ENCODE measurements around the gene CFAP157. TPM values are rescaled to one million over a fixed set of nuclear protein-coding genes. Genes with fewer than 3 reads are reported as not detected.

CFAP157 gene
- total RNA-seq, 1 donor from 2014 or later, result not detected

GRCh38 chr9:127703289-127703946 lies 3.4 kb upstream of the CFAP157 start:
- Histone ChIP-seq H3K4me3 (no peak overlapping the region), H3K9me3 (no peaks in the 10 kb centered on the region), H3K27ac (no peak overlapping the region), H3K4me1 (peaks cover 9% of the 10 kb centered on the region), H3K36me3 (no peaks in the 10 kb centered on the region), H3K27me3 (no peaks in the 10 kb centered on the region)
- DNase-seq (ENCODE audit: extremely low spot score in 2 of 2), result no peak
- TF ChIP-seq, protein P1, sequence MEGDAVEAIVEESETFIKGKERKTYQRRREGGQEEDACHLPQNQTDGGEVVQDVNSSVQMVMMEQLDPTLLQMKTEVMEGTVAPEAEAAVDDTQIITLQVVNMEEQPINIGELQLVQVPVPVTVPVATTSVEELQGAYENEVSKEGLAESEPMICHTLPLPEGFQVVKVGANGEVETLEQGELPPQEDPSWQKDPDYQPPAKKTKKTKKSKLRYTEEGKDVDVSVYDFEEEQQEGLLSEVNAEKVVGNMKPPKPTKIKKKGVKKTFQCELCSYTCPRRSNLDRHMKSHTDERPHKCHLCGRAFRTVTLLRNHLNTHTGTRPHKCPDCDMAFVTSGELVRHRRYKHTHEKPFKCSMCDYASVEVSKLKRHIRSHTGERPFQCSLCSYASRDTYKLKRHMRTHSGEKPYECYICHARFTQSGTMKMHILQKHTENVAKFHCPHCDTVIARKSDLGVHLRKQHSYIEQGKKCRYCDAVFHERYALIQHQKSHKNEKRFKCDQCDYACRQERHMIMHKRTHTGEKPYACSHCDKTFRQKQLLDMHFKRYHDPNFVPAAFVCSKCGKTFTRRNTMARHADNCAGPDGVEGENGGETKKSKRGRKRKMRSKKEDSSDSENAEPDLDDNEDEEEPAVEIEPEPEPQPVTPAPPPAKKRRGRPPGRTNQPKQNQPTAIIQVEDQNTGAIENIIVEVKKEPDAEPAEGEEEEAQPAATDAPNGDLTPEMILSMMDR (IDR thresholded peaks at IDR 0.05), result no peak
- no peak for TF ChIP-seq POLR2AphosphoS5 (IDR thresholded peaks at IDR 0.05; ENCODE audit: insufficient read depth in 1 of 2, low read depth in 1 of 2)
- no peak for TF ChIP-seq POLR2A (IDR thresholded peaks at IDR 0.05)
- intact Hi-C loops (cut with DNase I), result no loop called here

DNA sequence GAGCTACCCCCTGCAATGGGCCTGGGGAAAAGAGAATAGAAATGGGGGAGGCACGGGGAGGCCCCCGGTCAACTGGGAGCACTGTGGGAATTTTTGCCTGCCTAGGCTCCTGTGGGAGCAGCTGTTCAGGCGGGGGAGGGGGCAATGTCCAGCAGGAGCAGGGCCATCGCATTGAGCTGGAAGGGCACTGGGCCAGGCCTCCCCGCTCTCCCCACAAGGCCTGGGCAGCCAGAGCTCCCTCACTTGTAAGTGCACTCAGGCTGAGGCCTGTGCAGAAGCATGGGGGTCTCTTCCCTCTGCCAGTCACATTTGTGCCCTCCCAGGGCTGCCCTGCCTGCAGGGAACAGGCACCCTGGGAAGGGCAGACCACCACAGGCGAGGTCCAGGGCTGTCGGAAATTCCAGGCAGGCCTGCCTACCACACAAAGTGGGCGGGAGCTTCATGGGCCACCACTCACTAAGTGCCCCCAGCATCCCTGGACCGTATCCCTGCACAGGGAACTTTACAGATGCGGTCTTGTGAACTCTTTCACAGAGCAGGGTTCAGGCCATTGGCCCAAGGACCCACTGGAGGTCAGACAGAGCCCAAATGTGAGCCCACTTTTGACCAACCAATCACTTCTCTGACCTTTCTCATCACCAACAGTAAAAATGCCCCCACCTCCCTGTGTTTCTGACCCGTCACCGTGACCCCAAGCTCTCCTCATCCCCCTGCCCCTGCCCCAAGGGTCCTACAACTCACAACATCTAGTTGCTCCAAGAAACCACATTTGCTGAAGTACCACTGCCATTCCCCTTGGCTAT lies 1.0 kb upstream of the CFAP157 start:
- no peak for DNase-seq (ENCODE audit: extremely low spot score in 2 of 2)
- intact Hi-C loops (cut with DNase I), result no loop called here
- Histone ChIP-seq H3K36me3 (no peaks in the 10 kb centered on the region), H3K4me1 (no peaks in the 10 kb centered on the region), H3K4me3 (no peak overlapping the region), H3K27ac (no peak overlapping the region), H3K9me3 (no peaks in the 10 kb centered on the region), H3K27me3 (no peaks in the 10 kb centered on the region)
- TF ChIP-seq, protein P1 (IDR thresholded peaks at IDR 0.05), result no peak
- TF ChIP-seq POLR2AphosphoS5 (IDR thresholded peaks at IDR 0.05; ENCODE audit: insufficient read depth in 1 of 2, low read depth in 1 of 2), result no peak
- TF ChIP-seq POLR2A (IDR thresholded peaks at IDR 0.05), result no peak

GRCh38 chr9:127707766-127708165 lies 978 bp downstream of the CFAP157 start:
- H3K9me3 ChIP-seq, result no peaks in the 10 kb centered on the region
- no peak for DNase-seq (ENCODE audit: extremely low spot score in 2 of 2)
- no peaks in the 10 kb centered on the region for H3K36me3 ChIP-seq
- no peaks in the 10 kb centered on the region for H3K4me1 ChIP-seq
- H3K4me3 ChIP-seq, result no peak overlapping the region
- H3K27me3 ChIP-seq, result no peaks in the 10 kb centered on the region
- intact Hi-C loops (cut with DNase I), result no loop called here
- no peak for TF ChIP-seq POLR2A (IDR thresholded peaks at IDR 0.05)
- TF ChIP-seq, protein P1 (IDR thresholded peaks at IDR 0.05), result no peak
- H3K27ac ChIP-seq, result no peak overlapping the region

- no peaks in the 10 kb centered on the region for H3K27me3 ChIP-seq
- H3K4me3 ChIP-seq, result no peak overlapping the region
- H3K36me3 ChIP-seq, result no peaks in the 10 kb centered on the region
- no peak for DNase-seq (ENCODE audit: extremely low spot score in 2 of 2)
- no peak overlapping the region for H3K27ac ChIP-seq
- intact Hi-C loops (cut with DNase I), result no loop called here
- no peaks in the 10 kb centered on the region for H3K9me3 ChIP-seq
- peaks cover 2% of the 10 kb centered on the region for H3K4me1 ChIP-seq
- TF ChIP-seq POLR2AphosphoS5 (IDR thresholded peaks at IDR 0.05; ENCODE audit: insufficient read depth in 1 of 2, low read depth in 1 of 2), result no peak
- TF ChIP-seq, protein P1 (IDR thresholded peaks at IDR 0.05), result no peak
- no peak for TF ChIP-seq POLR2A (IDR thresholded peaks at IDR 0.05)
These were observed 2.3 kb downstream of the CFAP157 start for GRCh38 chr9:127708952-127709587.

Measured in vagina (tissue), 2 donors.